ENCODE measurements around the gene WNK4. TPM values are rescaled to one million over a fixed set of nuclear protein-coding genes. Genes with fewer than 3 reads are reported as not detected.

Gene WNK4
- total and polyA plus RNA-seq, 10 of the 15 experiments (the other 5 are each of a cell fraction or from before 2014, with no cell fraction given) = 0.06 to 0.29 (median 0.13) TPM; not detected in 5

GRCh38 chr17:42832934-42833766 is 52.7 kb downstream of the WNK4 start, which contains the start of gene PSME3 (continued):
- TF ChIP-seq POLR2AphosphoS5 (IDR thresholded peaks at IDR 0.05; ENCODE audit: low read length) = peak; percentile 95
- TF ChIP-seq ATF7 (IDR thresholded peaks at IDR 0.05; ENCODE audit: low read depth) = peak; percentile 73
- no peak for TF ChIP-seq ETV6 (conservative IDR thresholded peaks at IDR 0.05 in 1 of 2, IDR thresholded peaks at IDR 0.05 in 1 of 2; ENCODE audit: borderline replicate concordance in 1 of 2, low read depth in 1 of 2)
- TF ChIP-seq NFYB (IDR thresholded peaks at IDR 0.05; ENCODE audit: insufficient read depth, low read depth, low read length) = peak; percentile 46; the same call in 1 of the 2 replicates
- peak; percentile 93 for TF ChIP-seq IKZF1 (conservative IDR thresholded peaks at IDR 0.05)
- no peak for TF ChIP-seq JUND (IDR thresholded peaks at IDR 0.05; ENCODE audit: low read depth, low read length)
- peak; percentile 99 for TF ChIP-seq CREM (IDR thresholded peaks at IDR 0.05; ENCODE audit: low read depth)
- no peak for TF ChIP-seq SMAD1 (IDR thresholded peaks at IDR 0.05; ENCODE audit: low read depth, partially characterized antibody)
- TF ChIP-seq RB1 (IDR thresholded peaks at IDR 0.05; ENCODE audit: borderline replicate concordance) = peak; percentile 78; the same call in 1 of the 2 replicates
- TF ChIP-seq NFXL1 (IDR thresholded peaks at IDR 0.05; ENCODE audit: borderline replicate concordance) = no peak
- no peak for TF ChIP-seq MYB (IDR thresholded peaks at IDR 0.05; ENCODE audit: borderline replicate concordance, low read depth, low read length)
- no peak for TF ChIP-seq TCF7 (IDR thresholded peaks at IDR 0.05; ENCODE audit: borderline replicate concordance)
- TF ChIP-seq SRF (IDR thresholded peaks at IDR 0.05; ENCODE audit: low read depth in 2 of 2, low read length in 2 of 2) = peak in 1 of 2 experiments; percentile 88; a peak in 2 of 4 replicates
- TF ChIP-seq NFYA (IDR thresholded peaks at IDR 0.05; ENCODE audit: borderline replicate concordance, low read depth, low read length) = no peak
- peak; percentile 31; the same call in 1 of the 2 replicates for TF ChIP-seq BACH1 (IDR thresholded peaks at IDR 0.05; ENCODE audit: borderline replicate concordance)
- TF ChIP-seq ASH2L (IDR thresholded peaks at IDR 0.05; ENCODE audit: borderline replicate concordance, low read depth) = peak; percentile 92
- no peak for TF ChIP-seq SPI1 (IDR thresholded peaks at IDR 0.05; ENCODE audit: borderline replicate concordance, insufficient read depth, low read depth, low read length)
- no peak for TF ChIP-seq ZBTB4 (CRISPR knock-in tag; IDR thresholded peaks at IDR 0.05)
- no peak for TF ChIP-seq PAX8 (IDR thresholded peaks at IDR 0.05)
- TF ChIP-seq MYC (IDR thresholded peaks at IDR 0.05; ENCODE audit: insufficient read depth, insufficient read length, insufficient replicate concordance, low read length, severe bottlenecking) = peak; percentile 99
- peak; percentile 84; the same call in 1 of the 2 replicates for TF ChIP-seq STAT1 (conservative IDR thresholded peaks at IDR 0.05)
- peak; percentile 77; the same call in 1 of the 2 replicates for TF ChIP-seq ZNF687 (IDR thresholded peaks at IDR 0.05)
- no peak for TF ChIP-seq CHD1 (IDR thresholded peaks at IDR 0.05; ENCODE audit: low read depth, low read length)

Measured in GM12878 (cell line).